HG03097 (cell line): ENCODE data around the gene KREMEN2.

Source experiments
- ATAC-seq: cut with Tn5 transposase; IDR thresholded peaks from one replicate; pipeline ENCODE4 v1.9.1; 2021; ENCODE audit not compliant: unreplicated experiment, low FRiP score

Gene KREMEN2

GRCh38 chr16:2963074-2963722, 877 bp upstream of the KREMEN2 start:
- ATAC-seq, result no peak

GRCh38 chr16:2964475-2965336, 631 bp downstream of the KREMEN2 start:
- no peak for ATAC-seq

GRCh38 chr16:2966043-2966807, 2.1 kb downstream of the KREMEN2 start:
- ATAC-seq, result no peak

- ATAC-seq, result no peak
Observed at GRCh38 chr16:2966808-2967191, 2.7 kb downstream of the KREMEN2 start.

GRCh38 chr16:2967211-2967631, 3.1 kb downstream of the KREMEN2 start:
- ATAC-seq, result no peak

GRCh38 chr16:2967721-2968161, 3.7 kb downstream of the KREMEN2 start:
- no peak for ATAC-seq

GRCh38 chr16:2968368-2968737, 4.3 kb downstream of the KREMEN2 start:
- ATAC-seq, result no peak

GRCh38 chr16:2968738-2969544, 4.9 kb downstream of the KREMEN2 start, which contains the start of gene PAQR4:
TSS of gene PAQR4 (plus strand) at chr16:2969348. CDS start at chr16:2969675, 327 bp downstream.
- ATAC-seq, result peak; percentile 62

- ATAC-seq, result no peak
Observed at GRCh38 chr16:2969545-2970521, 5.8 kb downstream of the KREMEN2 start.

- ATAC-seq, result no peak
Observed at GRCh38 chr16:2970563-2970962, 6.5 kb downstream of the KREMEN2 start.

GRCh38 chr16:2971134-2971984, 7.3 kb downstream of the KREMEN2 start:
- no peak for ATAC-seq

GRCh38 chr16:2971985-2972784, 8.1 kb downstream of the KREMEN2 start:
- no peak for ATAC-seq

- no peak for ATAC-seq
Observed at GRCh38 chr16:2973093-2973492, 9.0 kb downstream of the KREMEN2 start.

- ATAC-seq, result no peak
Observed at GRCh38 chr16:2973605-2974318, 9.7 kb downstream of the KREMEN2 start.

GRCh38 chr16:2974319-2975056, 10.4 kb downstream of the KREMEN2 start:
- no peak for ATAC-seq

GRCh38 chr16:2975161-2975795, 11.2 kb downstream of the KREMEN2 start:
- no peak for ATAC-seq
